T-cell (primary cell): Measurements from ENCODE around the gene RPA1. TPM values are rescaled to one million over a fixed set of nuclear protein-coding genes. Genes with fewer than 3 reads are reported as not detected.

ENCODE experiments used
- ATAC-seq, 4 experiments: fragments of 200-7000 bp in 3 of 4; fragments of 150-1000 bp in 1 of 4; cut with Tn5 transposase; replicated peaks in 1 of 4; 1 replicate in 3 of 4; 2 replicates in 1 of 4; pipeline ENCODE4 v1.10.0; 2021; ENCODE audit warnings: moderate library complexity in 3 of 4, mild to moderate bottlenecking in 2 of 4, moderate number of reproducible peaks in 1 of 4
- CTCF ChIA-PET, 2 donors: fragments of 300-600 bp; sonication (Branson Sonifier 250); formaldehyde crosslinking; loops; one replicate each; lab custom pipeline; 2022; ENCODE audit warnings: antibody characterized with exemption in 2 of 2; lab: Charles Lee
- POLR2A ChIA-PET, 2 donors: fragments of 300-600 bp; sonication (Branson Sonifier 250); formaldehyde crosslinking; loops; one replicate each; lab custom pipeline; 2022; ENCODE audit warnings: antibody characterized with exemption in 2 of 2; lab: Charles Lee
- DNase-seq, 35 experiments: peaks; one replicate each; pipeline versions ENCODE4 v3.0.0 to v3.0.0-alpha.2; 2013 to 2023
- H3K27ac ChIP-seq: one replicate; pipeline ENCODE4 v1.5.1; 2013; ENCODE audit warnings: low read length
- H3K27me3 ChIP-seq, 2 experiments: replicated peaks in 1 of 2; 1 replicate in 1 of 2; 2 replicates in 1 of 2; pipeline versions ENCODE4 v1.6.1 to v1.7.0; 2013; ENCODE audit warnings: low read length in 1 of 2, mixed read lengths in 1 of 2; ENCODE audit not compliant: control insufficient read depth in 2 of 2, insufficient read depth in 2 of 2; ENCODE audit errors: extremely low read depth in 1 of 2
- H3K36me3 ChIP-seq, 2 donors: 1 replicate in 1 of 2; 2 replicates in 1 of 2; pipeline versions ENCODE4 v1.6.1 to v1.7.0; 2013; ENCODE audit warnings: low read length in 1 of 2; ENCODE audit not compliant: control insufficient read depth in 2 of 2, insufficient read depth in 1 of 2; ENCODE audit errors: extremely low read depth in 1 of 2
- H3K4me1 ChIP-seq, 2 experiments: 1 replicate in 1 of 2; 2 replicates in 1 of 2; pipeline versions ENCODE4 v1.6.1 to v1.7.0; 2013; ENCODE audit warnings: low read length in 2 of 2, mixed read lengths in 1 of 2; ENCODE audit not compliant: insufficient read depth in 2 of 2, control insufficient read depth in 1 of 2; ENCODE audit errors: extremely low read depth in 1 of 2
- H3K4me3 ChIP-seq, 2 donors: 1 replicate in 1 of 2; 2 replicates in 1 of 2; pipeline versions ENCODE4 v1.5.1 to v1.7.0; 2013; ENCODE audit warnings: mild to moderate bottlenecking in 2 of 2, low read length in 1 of 2, moderate library complexity in 1 of 2; ENCODE audit not compliant: control insufficient read depth in 1 of 2; ENCODE audit errors: extremely low read depth in 1 of 2
- H3K9me3 ChIP-seq: 2 replicates; pipeline ENCODE4 v1.7.0; 2013
- H3K27ac Mint-ChIP-seq, 2 donors: one replicate each; pipeline ENCODE4 v1.8.0; 2020 to 2021; ENCODE audit warnings: mild to moderate bottlenecking in 2 of 2, mixed read lengths in 2 of 2
- H3K27me3 Mint-ChIP-seq, 2 donors: one replicate each; pipeline ENCODE4 v1.8.0; 2021 to 2022; ENCODE audit warnings: mixed read lengths in 2 of 2
- H3K36me3 Mint-ChIP-seq: one replicate; pipeline ENCODE4 v1.8.0; 2021; ENCODE audit warnings: mixed read lengths
- H3K4me1 Mint-ChIP-seq, 3 donors: one replicate each; pipeline ENCODE4 v1.8.0; 2020 to 2022; ENCODE audit warnings: mixed read lengths in 3 of 3, mild to moderate bottlenecking in 1 of 3
- H3K4me3 Mint-ChIP-seq, 3 donors: one replicate each; pipeline ENCODE4 v1.8.0; 2020 to 2022; ENCODE audit warnings: mild to moderate bottlenecking in 3 of 3, mixed read lengths in 3 of 3, moderate library complexity in 3 of 3
- H3K9me3 Mint-ChIP-seq, 3 donors: one replicate each; pipeline ENCODE4 v1.8.0; 2020 to 2022; ENCODE audit warnings: mixed read lengths in 3 of 3
- WGBS: methylation state at CpG from one replicate; pipeline ENCODE4 v1.1.5; 2013; ENCODE audit warnings: missing lambda C conversion rate; ENCODE audit not compliant: insufficient coverage; 5-methylcytosine and 5-hydroxymethylcytosine counted together
- total RNA-seq, 35 experiments: library from RNA in 6 of 35; stranded (reverse) in 6 of 35; fragments of 120-200 nt in 1 of 35; gene quantifications; one replicate each; pipeline versions ENCODE4 v1.2.1 to v1.2.4 and lab custom pipeline; 2013 to 2026

The RPA1 gene
- total RNA-seq (100 to 1,000 TPM in 3 of 5 donors, 10 to 100 TPM in 2; 78.9 to 124 (median 107) TPM), total RNA-seq (lab: John Stamatoyannopoulos, UW) (24.9 to 126 (median 52.3) reads per million in 29 experiments)
- total RNA-seq (2013): 52.2 TPM

GRCh38 chr17:1829592-1830257 is at the start of gene RPA1, which contains the start of gene SMYD4:
Gene RPA1 (plus strand): TSS chr17:1830005. CDS start chr17:1830094, 89 bp downstream.
Gene SMYD4 (minus strand): TSS chr17:1829902. CDS start chr17:1827994, 1,908 bp downstream.
- Mint-ChIP-seq H3K4me3 (peak within 1 kb of the TSS; percentile 93 to 99 (median 94)), H3K27ac (peak within 1 kb of the TSS; percentile 89 to 96), H3K4me1 (peaks cover 60 to 69% (median 68%) of the 10 kb centered on the region in 3 donors), H3K36me3 (peaks cover 27% of the 10 kb centered on the region), H3K27me3 (no peaks in the 10 kb centered on the region), H3K9me3 (no peaks in the 10 kb centered on the region)
- Histone ChIP-seq H3K36me3 (peaks cover 4 to 24% of the 10 kb centered on the region in 2 donors), H3K4me3 (peak within 1 kb of the TSS; percentile 80 to 84), H3K27ac (peak within 1 kb of the TSS; percentile 65), H3K4me1 (peaks cover 8 to 52% of the 10 kb centered on the region in 2 experiments), H3K9me3 (no peaks in the 10 kb centered on the region), H3K27me3 (no peaks in the 10 kb centered on the region)
- DNase-seq (peak; percentile 75 to 94 (median 84)), ATAC-seq (peak; percentile 99 to 100 (median 99))
- CTCF ChIA-PET: interaction anchor here (0.6 kb wide), 5 partner anchors 34 to 320 kb away, joined by 3 to 9 read pairs (median 5); no protein-coding TSS in a partner anchor
- POLR2A ChIA-PET: interaction anchor here (0.5 to 0.8 kb wide), 4 partner anchors 114 to 585 kb away, joined by 3 to 12 read pairs (median 4); no protein-coding TSS in a partner anchor
- under 1% methylated on average over 67 of the region's 83 CpGs for WGBS

GRCh38 chr17:1782171-1782567 is 47.6 kb upstream of the RPA1 start:
- Mint-ChIP-seq H3K27me3 (no peaks in the 10 kb centered on the region), H3K27ac (peak overlapping the region in 1 of 2 donors; percentile 66)
- no peak overlapping the region for H3K27ac ChIP-seq

DNA sequence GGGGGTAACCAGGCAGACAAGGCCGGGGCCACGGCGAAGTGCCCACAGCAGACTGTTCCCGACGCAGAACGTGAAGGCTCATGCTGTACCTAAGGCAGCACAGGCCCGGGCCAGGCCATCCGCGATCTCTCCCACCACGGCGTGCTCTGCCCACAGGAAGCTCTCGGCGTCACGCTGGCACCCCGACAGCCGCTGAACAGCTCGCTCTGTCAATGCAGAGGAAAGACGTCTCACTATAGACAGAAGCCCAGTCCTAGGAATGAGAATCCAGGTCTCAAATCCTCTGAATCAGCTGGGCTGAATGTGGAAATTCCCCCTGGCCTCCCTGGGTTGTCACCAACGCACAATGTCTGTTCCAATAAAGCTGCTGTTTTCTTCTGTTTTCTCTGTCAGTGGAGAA is 46.5 kb upstream of the RPA1 start:
- ATAC-seq (no peak), DNase-seq (peak in 1 of 35 experiments; percentile 3)
- Mint-ChIP-seq H3K9me3 (no peaks in the 10 kb centered on the region), H3K27me3 (no peaks in the 10 kb centered on the region), H3K4me3 (no peak overlapping the region), H3K4me1 (peaks cover 0 to 13% (median 11%) of the 10 kb centered on the region in 3 donors), H3K27ac (peak overlapping the region; percentile 72 to 80), H3K36me3 (peaks cover 56% of the 10 kb centered on the region)
- H3K9me3 ChIP-seq: no peaks in the 10 kb centered on the region
- H3K27me3 ChIP-seq: no peaks in the 10 kb centered on the region
- H3K27ac ChIP-seq: no peak overlapping the region
- WGBS: 91% methylated on average over 19 of the region's 19 CpGs
- ChIA-PET POLR2A (interaction anchor here in 1 of 2 donors (0.6 kb wide), 1 partner anchor 13 kb away, joined by 12 read pairs; no protein-coding TSS in a partner anchor), CTCF (no interaction called here)
- peaks cover 31 to 68% of the 10 kb centered on the region in 2 donors for H3K36me3 ChIP-seq
- H3K4me3 ChIP-seq: no peak overlapping the region
- no peaks in the 10 kb centered on the region for H3K4me1 ChIP-seq

More at GRCh38 chr17:1782171-1782567, 47.6 kb upstream of the RPA1 start:
- no CpG with 5 or more reads among the region's 6 CpGs for WGBS
- Mint-ChIP-seq H3K9me3 (no peaks in the 10 kb centered on the region), H3K4me3 (no peak overlapping the region), H3K4me1 (peaks cover 0 to 13% (median 11%) of the 10 kb centered on the region in 3 donors), H3K36me3 (peaks cover 55% of the 10 kb centered on the region)
- H3K36me3 ChIP-seq: peaks cover 26 to 71% of the 10 kb centered on the region in 2 donors
- CTCF ChIA-PET: interaction anchor here (0.6 to 0.7 kb wide), 5 partner anchors 12 to 97 kb away, joined by 3 to 5 read pairs (median 4); partner anchors contain the start of gene PRPF8 (in 1 of the 2)
- H3K4me1 ChIP-seq: no peaks in the 10 kb centered on the region
- POLR2A ChIA-PET: interaction anchor here in 1 of 2 donors (0.5 kb wide), 1 partner anchor 16 kb away, joined by 4 read pairs; no protein-coding TSS in a partner anchor
- no peaks in the 10 kb centered on the region for H3K27me3 ChIP-seq
- no peaks in the 10 kb centered on the region for H3K9me3 ChIP-seq
- DNase-seq: no peak
- no peak for ATAC-seq
- H3K4me3 ChIP-seq: no peak overlapping the region

- Histone ChIP-seq H3K4me1 (no peaks in the 10 kb centered on the region), H3K36me3 (peaks cover 31 to 64% of the 10 kb centered on the region in 2 donors), H3K4me3 (no peak overlapping the region), H3K27me3 (no peaks in the 10 kb centered on the region), H3K27ac (no peak overlapping the region), H3K9me3 (no peaks in the 10 kb centered on the region)
- ATAC-seq (peak in 3 of 4 experiments; percentile 54 to 73 (median 67)), DNase-seq (peak in 2 of 35 experiments; percentile 27 to 36)
- Mint-ChIP-seq H3K36me3 (peaks cover 53% of the 10 kb centered on the region), H3K9me3 (no peaks in the 10 kb centered on the region), H3K4me1 (peaks cover 0 to 13% (median 11%) of the 10 kb centered on the region in 3 donors), H3K27me3 (no peaks in the 10 kb centered on the region), H3K4me3 (no peak overlapping the region), H3K27ac (peak overlapping the region; percentile 72 to 80)
- CTCF ChIA-PET: interaction anchor here in 1 of 2 donors (0.8 kb wide), 2 partner anchors 20 to 62 kb away, joined by 3 read pairs; no protein-coding TSS in a partner anchor
- POLR2A ChIA-PET: no interaction called here
- WGBS: 81% methylated on average over 9 of the region's 16 CpGs
Observed at GRCh38 chr17:1783834-1784611, 45.8 kb upstream of the RPA1 start.

DNA sequence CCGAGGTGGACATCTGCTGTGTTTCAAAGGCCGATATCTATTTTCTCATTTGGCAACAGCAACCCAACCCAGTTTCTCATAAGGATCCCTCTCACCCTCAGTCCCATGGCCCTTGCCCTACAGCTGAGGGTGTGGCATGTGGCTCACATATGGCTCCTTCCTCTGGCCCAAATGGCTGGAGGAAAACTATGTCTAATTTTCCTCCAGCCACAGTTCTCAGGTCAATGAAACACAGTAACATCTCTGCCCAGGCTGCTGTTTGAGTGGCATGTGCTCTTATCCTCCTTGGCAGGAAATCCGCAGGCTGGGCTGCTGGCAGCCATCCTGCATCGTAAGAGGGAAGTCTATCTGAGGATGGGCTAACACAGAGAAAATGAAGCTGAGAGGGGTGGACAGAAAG is 43.9 kb upstream of the RPA1 start:
- 100% methylated on average over 3 of the region's 4 CpGs for WGBS
- Histone ChIP-seq H3K27me3 (no peaks in the 10 kb centered on the region), H3K27ac (no peak overlapping the region), H3K4me1 (no peaks in the 10 kb centered on the region), H3K4me3 (no peak overlapping the region), H3K9me3 (no peaks in the 10 kb centered on the region), H3K36me3 (peaks cover 27 to 58% of the 10 kb centered on the region in 2 donors)
- H3K36me3 Mint-ChIP-seq: peaks cover 50% of the 10 kb centered on the region
- H3K27me3 Mint-ChIP-seq: no peaks in the 10 kb centered on the region
- POLR2A ChIA-PET: no interaction called here
- CTCF ChIA-PET: no interaction called here
- peak overlapping the region in 1 of 2 donors; percentile 17 for H3K27ac Mint-ChIP-seq
- H3K4me1 Mint-ChIP-seq: peaks cover 0 to 13% (median 11%) of the 10 kb centered on the region in 3 donors
- DNase-seq (no peak), ATAC-seq (no peak)
- H3K9me3 Mint-ChIP-seq: no peaks in the 10 kb centered on the region
- no peak overlapping the region for H3K4me3 Mint-ChIP-seq

DNA sequence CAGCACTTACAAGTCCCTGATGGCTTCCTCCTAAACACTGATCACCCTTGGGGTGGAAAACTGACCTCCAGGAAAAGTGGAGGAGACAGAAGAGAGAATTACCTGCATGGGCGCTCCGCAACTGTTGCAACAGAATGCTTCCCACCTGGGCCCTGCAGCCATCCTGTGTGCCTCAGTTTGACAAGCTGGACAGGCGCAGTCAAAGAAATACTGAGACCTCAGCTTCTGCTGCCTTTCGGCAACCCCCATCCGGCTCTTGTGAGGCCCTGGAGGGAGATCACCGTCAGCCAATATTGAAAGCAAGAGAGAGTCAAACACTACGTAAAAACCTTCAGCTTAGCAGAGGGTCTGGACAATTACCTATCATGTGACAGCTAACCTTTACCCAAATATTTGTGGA is 43.1 kb upstream of the RPA1 start:
- H3K9me3 Mint-ChIP-seq: no peaks in the 10 kb centered on the region
- H3K27ac ChIP-seq: no peak overlapping the region
- peaks cover 27 to 51% of the 10 kb centered on the region in 2 donors for H3K36me3 ChIP-seq
- no peaks in the 10 kb centered on the region for H3K4me1 ChIP-seq
- WGBS: 99% methylated on average over 7 of the region's 7 CpGs
- H3K27me3 ChIP-seq: no peaks in the 10 kb centered on the region
- H3K4me3 Mint-ChIP-seq: no peak overlapping the region
- H3K36me3 Mint-ChIP-seq: peaks cover 49% of the 10 kb centered on the region
- DNase-seq (no peak), ATAC-seq (no peak)
- ChIA-PET POLR2A (no interaction called here), CTCF (no interaction called here)
- no peaks in the 10 kb centered on the region for H3K27me3 Mint-ChIP-seq
- H3K9me3 ChIP-seq: no peaks in the 10 kb centered on the region
- H3K27ac Mint-ChIP-seq: no peak overlapping the region
- no peak overlapping the region for H3K4me3 ChIP-seq
- peaks cover 0 to 15% (median 13%) of the 10 kb centered on the region in 3 donors for H3K4me1 Mint-ChIP-seq
